Posterior vena cava (tissue), 2 donors: ENCODE measurements around the gene ABCD1. TPM values are rescaled to one million over a fixed set of nuclear protein-coding genes. Genes with fewer than 3 reads are reported as not detected.

Experiments used
- DNase-seq: peaks from one replicate; pipeline ENCODE4 v3.0.0-alpha.2; 2020; ENCODE audit warnings: low spot score
- intact Hi-C, 2 donors: fragments of 100-400 bp; cut with DNase I; formaldehyde crosslinking; loops; one replicate each; pipeline versions ENCODE4 v1.14.1 to v1.14.2; 2022 to 2023
- total RNA-seq, 2 donors: library from RNA; stranded (reverse); fragmentation: NEBNext Ultra II Directional; extraction: Animal tissue kit (Norgen Biotek cat#: 25700); gene quantifications; one replicate each; pipeline ENCODE4 v1.2.1, GENCODE V29; 2021
- donor health status: DM: yes; HTN: yes; CAD: no.
- donor health status: DM: yes; HTN: yes; CAD: no.

The ABCD1 gene
- total RNA-seq, 2 donors from 2014 or later, result 14.7 to 22.6 TPM

DNA sequence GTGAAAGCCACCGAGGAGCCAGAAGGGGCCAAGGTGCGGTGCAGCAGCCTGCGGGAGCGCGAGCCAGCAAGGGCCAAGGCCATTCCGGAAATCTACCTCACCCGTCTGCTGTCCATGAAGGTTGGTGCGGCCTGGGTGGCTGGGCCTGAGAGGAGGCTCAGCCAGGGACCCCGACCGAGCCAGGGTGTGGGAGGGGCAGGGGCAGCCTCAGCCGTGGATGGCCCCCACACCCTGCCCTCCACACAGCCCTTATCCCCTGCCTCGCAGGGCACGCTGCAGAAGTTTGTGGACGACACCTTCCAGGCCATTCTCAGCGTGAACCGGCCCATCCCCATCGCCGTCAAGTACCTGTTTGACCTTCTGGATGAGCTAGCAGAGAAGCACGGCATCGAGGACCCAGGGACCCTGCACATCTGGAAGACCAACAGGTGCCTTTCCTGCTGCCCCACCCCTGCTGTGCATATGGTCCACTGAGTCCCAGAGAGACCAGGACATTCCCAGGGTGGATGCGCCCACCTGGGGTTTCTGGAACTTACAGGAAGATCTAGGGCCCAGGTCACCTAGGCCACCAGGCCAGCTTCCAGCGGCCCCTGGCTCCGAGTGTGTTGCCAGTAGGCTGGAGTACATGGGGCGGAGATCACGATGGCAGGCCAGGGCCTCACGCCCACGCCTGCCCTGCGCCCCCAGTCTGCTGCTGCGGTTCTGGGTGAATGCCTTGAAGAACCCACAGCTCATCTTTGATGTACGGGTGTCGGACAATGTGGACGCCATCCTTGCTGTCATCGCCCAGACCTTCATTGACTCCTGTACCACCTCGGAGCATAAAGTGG lies 52.8 kb downstream of the ABCD1 start:
- no peak for DNase-seq
- intact Hi-C loops, result loop anchor here in 1 of 2 donors (5.0 kb wide), 1 partner anchor 740 kb away; the partner anchor contains the start of gene FAM3A

DNA sequence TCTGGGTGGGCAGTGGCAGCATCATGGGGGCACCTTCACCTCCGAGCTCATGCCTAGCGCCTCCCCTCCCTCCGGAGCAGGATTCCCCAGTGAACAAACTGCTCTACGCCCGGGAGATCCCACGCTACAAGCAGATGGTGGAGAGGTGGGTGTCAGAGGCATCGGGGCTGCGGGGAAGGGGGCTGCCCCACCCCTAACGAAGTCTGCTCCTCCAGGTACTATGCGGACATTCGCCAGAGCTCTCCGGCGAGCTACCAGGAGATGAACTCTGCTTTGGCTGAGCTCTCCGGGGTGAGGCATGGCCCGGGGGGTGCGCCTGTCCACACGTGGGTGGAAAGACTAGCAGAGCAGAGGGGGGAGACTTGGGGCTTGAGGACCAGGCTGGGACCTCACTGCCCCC lies 53.5 kb downstream of the ABCD1 start:
- no peak for DNase-seq
- intact Hi-C loops, result loop anchor here in 1 of 2 donors (5.0 kb wide), 1 partner anchor 739 kb away; the partner anchor contains the start of gene FAM3A

GRCh38 chrX:153778684-153779101 lies 54.0 kb downstream of the ABCD1 start:
- intact Hi-C loops, result loop anchor here in 1 of 2 donors (5.0 kb wide), 1 partner anchor 739 kb away; the partner anchor contains the start of gene FAM3A
- no peak for DNase-seq

- intact Hi-C loops, result loop anchor here in 1 of 2 donors (5.0 kb wide), 1 partner anchor 737 kb away; the partner anchor contains the start of gene FAM3A
- DNase-seq, result no peak
Observed at GRCh38 chrX:153779891-153780677, 55.4 kb downstream of the ABCD1 start.

DNA sequence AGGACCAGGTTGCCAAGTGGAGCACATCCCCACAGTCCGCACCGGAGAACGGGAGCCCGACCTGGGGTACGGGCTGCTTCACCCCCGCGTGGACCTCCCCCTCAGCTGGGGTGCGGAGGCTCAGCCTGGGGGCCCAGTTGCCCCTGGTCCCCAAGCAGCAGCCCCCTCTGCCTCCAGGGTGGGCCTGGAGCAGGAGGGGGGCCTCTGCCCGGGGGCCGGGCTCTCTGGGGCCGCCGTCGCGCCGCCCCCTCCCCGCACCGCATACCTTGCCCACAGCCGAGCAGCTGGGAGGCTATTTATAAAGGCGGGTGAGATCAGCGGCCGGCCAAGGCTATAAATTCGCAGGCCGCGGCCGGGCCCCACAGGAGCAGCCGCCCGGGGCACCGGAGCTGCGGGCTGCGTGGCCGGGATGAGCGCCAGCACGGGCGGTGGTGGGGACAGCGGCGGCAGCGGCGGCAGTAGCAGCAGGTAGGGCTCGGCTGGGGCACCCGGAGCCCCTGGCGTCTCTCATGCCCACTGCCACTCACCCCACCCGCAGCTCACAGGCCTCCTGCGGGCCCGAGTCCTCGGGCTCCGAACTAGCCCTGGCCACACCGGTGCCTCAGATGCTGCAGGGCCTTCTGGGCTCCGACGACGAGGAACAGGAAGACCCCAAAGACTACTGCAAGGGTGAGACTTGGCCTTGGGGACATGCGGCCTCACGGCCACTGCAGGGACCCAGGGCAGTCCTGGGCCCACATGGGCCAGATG lies 56.2 kb downstream of the ABCD1 start, which contains the start of gene SRPK3:
SRPK3 (plus strand) TSS at position 364 of the 750 bp plus-strand sequence; CDS start at position 410, 46 bp downstream.
- intact Hi-C loops, result no loop called here
- DNase-seq, result no peak

- intact Hi-C loops, result no loop called here
- no peak for DNase-seq
Observed at GRCh38 chrX:153781428-153782047, 56.9 kb downstream of the ABCD1 start.

- DNase-seq, result no peak
- intact Hi-C loops, result no loop called here
Observed at GRCh38 chrX:153782313-153782712, 57.7 kb downstream of the ABCD1 start.

DNA sequence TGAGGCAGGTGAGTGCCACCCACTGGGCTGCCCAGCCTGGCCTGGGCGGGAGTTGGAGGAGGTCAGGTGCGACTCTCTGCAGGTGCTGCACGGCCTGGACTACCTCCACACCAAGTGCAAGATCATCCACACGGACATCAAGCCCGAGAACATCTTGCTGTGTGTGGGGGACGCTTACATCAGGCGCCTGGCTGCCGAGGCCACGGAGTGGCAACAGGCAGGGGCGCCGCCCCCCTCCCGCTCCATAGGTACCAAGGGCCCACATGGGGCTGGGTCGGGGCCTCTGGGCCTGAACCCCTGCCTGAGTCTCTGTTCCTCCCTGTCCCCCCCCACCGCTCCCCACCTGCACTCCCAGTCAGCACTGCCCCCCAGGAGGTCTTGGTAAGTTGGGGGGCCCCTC lies 58.2 kb downstream of the ABCD1 start:
- intact Hi-C loops, result no loop called here
- DNase-seq, result no peak

DNA sequence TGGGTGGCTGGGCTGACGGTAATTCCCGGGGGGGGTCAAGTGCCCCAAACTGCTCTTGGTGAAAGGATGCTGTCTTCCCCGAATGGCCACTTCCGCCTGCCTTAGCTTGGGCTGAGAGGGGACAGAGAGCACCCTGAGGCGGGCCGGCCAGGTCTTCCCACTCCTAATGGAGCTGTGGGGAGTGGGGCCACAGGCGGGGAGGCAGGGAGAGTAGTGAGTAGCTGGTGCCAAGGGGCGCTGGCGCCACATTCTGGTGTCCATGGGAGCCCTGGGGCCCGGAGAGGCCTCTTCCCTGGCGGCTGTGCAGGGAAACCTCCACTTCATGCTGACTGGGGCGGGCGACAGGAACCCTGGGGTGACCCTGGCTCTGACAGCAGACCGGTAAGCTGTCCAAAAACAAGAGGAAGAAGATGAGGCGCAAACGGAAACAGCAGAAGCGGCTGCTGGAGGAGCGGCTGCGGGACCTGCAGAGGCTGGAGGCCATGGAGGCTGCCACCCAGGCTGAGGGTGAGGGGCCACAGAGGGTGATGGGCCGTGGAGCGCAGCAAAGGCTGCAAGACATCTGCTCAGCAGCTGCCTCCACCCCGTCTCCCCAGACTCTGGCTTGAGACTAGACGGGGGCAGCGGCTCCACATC lies 58.8 kb downstream of the ABCD1 start:
- intact Hi-C loops, result no loop called here
- DNase-seq, result no peak

GRCh38 chrX:153784325-153784967 lies 59.8 kb downstream of the ABCD1 start:
- DNase-seq, result no peak
- intact Hi-C loops, result no loop called here

- no peak for DNase-seq
- intact Hi-C loops, result no loop called here
Observed at GRCh38 chrX:153786669-153787068, 62.0 kb downstream of the ABCD1 start.

DNA sequence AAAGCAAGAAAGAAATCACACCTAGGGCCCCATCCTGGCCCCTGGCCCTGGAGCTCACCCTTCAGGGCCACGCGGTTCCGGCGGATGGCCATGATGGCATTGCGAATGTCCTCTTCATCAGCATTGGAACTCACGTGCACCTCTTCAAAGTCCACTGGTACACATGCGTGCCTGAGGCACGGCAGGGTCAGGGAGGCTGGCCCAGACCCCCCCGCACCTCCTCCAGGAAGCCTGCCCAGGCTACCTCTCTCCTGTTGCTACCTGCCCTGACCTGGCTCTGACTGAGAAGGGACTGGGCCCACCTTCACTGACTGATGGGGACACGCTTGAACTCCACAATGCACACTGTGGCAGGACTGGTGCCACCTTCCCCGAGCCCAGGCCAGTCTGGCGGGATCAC lies 65.0 kb downstream of the ABCD1 start:
- intact Hi-C loops, result loop anchor here in 1 of 2 donors (10.0 kb wide), 1 partner anchor 135 kb away; the partner anchor contains the start of gene ARHGAP4
- DNase-seq, result no peak

DNA sequence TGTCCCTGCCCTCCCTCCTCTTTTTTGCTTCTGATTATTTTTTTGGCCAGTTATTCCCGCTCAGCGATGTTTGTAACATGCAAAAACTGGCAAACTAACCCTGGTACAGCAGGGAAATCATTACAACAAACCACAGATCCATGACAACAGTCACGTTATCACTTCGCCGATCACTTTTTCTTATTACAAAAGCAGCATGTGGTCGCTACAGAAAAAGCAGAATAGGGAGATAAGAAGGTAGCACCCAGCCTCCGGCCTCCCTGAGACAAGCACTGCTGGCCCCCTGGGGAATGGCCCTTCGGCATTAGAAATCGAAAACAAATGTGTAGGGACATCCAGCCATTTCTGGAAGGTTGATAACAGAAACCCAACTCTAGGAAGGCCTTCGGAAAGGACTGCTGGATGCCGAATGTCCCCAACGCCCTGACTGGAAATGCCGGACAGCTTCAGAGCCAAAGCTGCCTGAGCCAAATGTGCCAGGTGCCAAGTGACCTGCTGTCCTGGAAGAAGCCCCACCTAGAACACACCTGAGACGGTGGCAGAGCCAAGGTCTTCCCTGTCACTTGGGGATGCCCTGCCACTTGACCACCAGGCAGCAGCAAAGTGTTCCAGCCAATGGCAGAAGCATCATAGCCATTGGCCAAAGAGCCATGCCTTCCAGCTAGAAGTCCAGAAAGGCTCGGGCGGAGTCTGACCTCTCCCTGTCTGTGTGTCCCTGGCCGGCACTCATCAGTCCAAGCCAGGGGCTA lies 66.6 kb downstream of the ABCD1 start:
- intact Hi-C loops, result loop anchor here in 1 of 2 donors (10.0 kb wide), 1 partner anchor 134 kb away; the partner anchor contains the start of gene ARHGAP4
- no peak for DNase-seq

- no peak for DNase-seq
- intact Hi-C loops, result loop anchor here in 1 of 2 donors (10.0 kb wide), 1 partner anchor 132 kb away; the partner anchor contains the start of gene ARHGAP4
Observed at GRCh38 chrX:153792368-153792767, 67.7 kb downstream of the ABCD1 start.

GRCh38 chrX:153793291-153793690 lies 68.6 kb downstream of the ABCD1 start:
- no peak for DNase-seq
- intact Hi-C loops, result loop anchor here in 1 of 2 donors (10.0 kb wide), 1 partner anchor 132 kb away; the partner anchor contains the start of gene ARHGAP4
